T-cell (primary cell): ENCODE data around the gene UBE2J1. TPM values are rescaled to one million over a fixed set of nuclear protein-coding genes. Genes with fewer than 3 reads are reported as not detected.
"Not testable (repeated sequence)": the region's sequence is repeated elsewhere in the genome, so short reads cannot be mapped to it uniquely, and the experiment has no call there.

Experiments used
- ATAC-seq, 4 experiments: fragments of 200-7000 bp in 3 of 4; fragments of 150-1000 bp in 1 of 4; cut with Tn5 transposase; replicated peaks in 1 of 4; 1 replicate in 3 of 4; 2 replicates in 1 of 4; pipeline ENCODE4 v1.10.0; 2021; ENCODE audit warnings: moderate library complexity in 3 of 4, mild to moderate bottlenecking in 2 of 4, moderate number of reproducible peaks in 1 of 4
- CTCF ChIA-PET, 2 donors: fragments of 300-600 bp; sonication (Branson Sonifier 250); formaldehyde crosslinking; loops; one replicate each; lab custom pipeline; 2022; ENCODE audit warnings: antibody characterized with exemption in 2 of 2; lab: Charles Lee
- POLR2A ChIA-PET, 2 donors: fragments of 300-600 bp; sonication (Branson Sonifier 250); formaldehyde crosslinking; loops; one replicate each; lab custom pipeline; 2022; ENCODE audit warnings: antibody characterized with exemption in 2 of 2; lab: Charles Lee
- DNase-seq, 35 experiments: peaks; one replicate each; pipeline versions ENCODE4 v3.0.0 to v3.0.0-alpha.2; 2013 to 2023
- H3K27ac ChIP-seq: one replicate; pipeline ENCODE4 v1.5.1; 2013; ENCODE audit warnings: low read length
- H3K27me3 ChIP-seq, 2 experiments: replicated peaks in 1 of 2; 1 replicate in 1 of 2; 2 replicates in 1 of 2; pipeline versions ENCODE4 v1.6.1 to v1.7.0; 2013; ENCODE audit warnings: low read length in 1 of 2, mixed read lengths in 1 of 2; ENCODE audit not compliant: control insufficient read depth in 2 of 2, insufficient read depth in 2 of 2; ENCODE audit errors: extremely low read depth in 1 of 2
- H3K36me3 ChIP-seq, 2 donors: 1 replicate in 1 of 2; 2 replicates in 1 of 2; pipeline versions ENCODE4 v1.6.1 to v1.7.0; 2013; ENCODE audit warnings: low read length in 1 of 2; ENCODE audit not compliant: control insufficient read depth in 2 of 2, insufficient read depth in 1 of 2; ENCODE audit errors: extremely low read depth in 1 of 2
- H3K4me1 ChIP-seq, 2 experiments: 1 replicate in 1 of 2; 2 replicates in 1 of 2; pipeline versions ENCODE4 v1.6.1 to v1.7.0; 2013; ENCODE audit warnings: low read length in 2 of 2, mixed read lengths in 1 of 2; ENCODE audit not compliant: insufficient read depth in 2 of 2, control insufficient read depth in 1 of 2; ENCODE audit errors: extremely low read depth in 1 of 2
- H3K4me3 ChIP-seq, 2 donors: 1 replicate in 1 of 2; 2 replicates in 1 of 2; pipeline versions ENCODE4 v1.5.1 to v1.7.0; 2013; ENCODE audit warnings: mild to moderate bottlenecking in 2 of 2, low read length in 1 of 2, moderate library complexity in 1 of 2; ENCODE audit not compliant: control insufficient read depth in 1 of 2; ENCODE audit errors: extremely low read depth in 1 of 2
- H3K9me3 ChIP-seq: 2 replicates; pipeline ENCODE4 v1.7.0; 2013
- H3K27ac Mint-ChIP-seq, 2 donors: one replicate each; pipeline ENCODE4 v1.8.0; 2020 to 2021; ENCODE audit warnings: mild to moderate bottlenecking in 2 of 2, mixed read lengths in 2 of 2
- H3K27me3 Mint-ChIP-seq, 2 donors: one replicate each; pipeline ENCODE4 v1.8.0; 2021 to 2022; ENCODE audit warnings: mixed read lengths in 2 of 2
- H3K36me3 Mint-ChIP-seq: one replicate; pipeline ENCODE4 v1.8.0; 2021; ENCODE audit warnings: mixed read lengths
- H3K4me1 Mint-ChIP-seq, 3 donors: one replicate each; pipeline ENCODE4 v1.8.0; 2020 to 2022; ENCODE audit warnings: mixed read lengths in 3 of 3, mild to moderate bottlenecking in 1 of 3
- H3K4me3 Mint-ChIP-seq, 3 donors: one replicate each; pipeline ENCODE4 v1.8.0; 2020 to 2022; ENCODE audit warnings: mild to moderate bottlenecking in 3 of 3, mixed read lengths in 3 of 3, moderate library complexity in 3 of 3
- H3K9me3 Mint-ChIP-seq, 3 donors: one replicate each; pipeline ENCODE4 v1.8.0; 2020 to 2022; ENCODE audit warnings: mixed read lengths in 3 of 3
- WGBS: methylation state at CpG from one replicate; pipeline ENCODE4 v1.1.5; 2013; ENCODE audit warnings: missing lambda C conversion rate; ENCODE audit not compliant: insufficient coverage; 5-methylcytosine and 5-hydroxymethylcytosine counted together
- total RNA-seq, 35 experiments: library from RNA in 6 of 35; stranded (reverse) in 6 of 35; fragments of 120-200 nt in 1 of 35; gene quantifications; one replicate each; pipeline versions ENCODE4 v1.2.1 to v1.2.4 and lab custom pipeline; 2013 to 2026

UBE2J1 gene
- total RNA-seq, 5 donors from 2014 or later (not counting 1 experiment from before 2014, with no cell fraction given), result 14.6 to 24.1 (median 22.6) TPM

DNA sequence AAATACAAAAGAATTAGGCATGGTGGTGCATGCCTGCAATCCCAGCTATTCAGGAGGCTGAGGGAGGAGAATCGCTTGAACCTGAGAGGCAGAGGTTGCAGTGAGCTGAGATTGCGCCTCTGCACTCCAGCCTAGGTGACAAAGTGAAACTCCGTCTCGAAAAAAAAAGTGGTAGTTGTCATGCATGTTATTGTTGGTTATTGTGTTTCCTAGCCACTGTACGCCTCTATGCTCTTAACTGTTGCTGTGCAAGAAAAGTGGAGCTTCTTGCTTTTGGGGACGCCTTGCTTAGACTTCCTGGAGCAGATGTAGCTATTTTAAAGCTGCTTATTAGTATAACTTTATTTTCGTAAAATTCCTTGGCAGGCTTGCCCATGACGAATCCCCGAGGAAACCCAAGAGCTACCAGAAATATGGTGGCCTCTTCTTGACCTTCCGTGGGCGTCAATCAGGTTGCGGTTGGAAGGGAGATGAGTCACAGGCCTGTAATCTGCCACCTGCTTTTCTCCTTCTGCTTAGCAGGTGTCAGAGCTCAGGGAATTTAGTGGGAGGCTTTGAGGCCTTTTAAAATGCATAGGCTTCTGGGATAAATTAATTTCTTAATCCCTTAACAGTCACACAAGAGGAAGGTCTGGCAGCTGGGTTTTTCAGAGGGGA is 54.7 kb downstream of the UBE2J1 start:
- Histone ChIP-seq H3K4me3 (peak overlapping the region in 1 of 2 donors; percentile 14), H3K27ac (peak overlapping the region; percentile 83), H3K4me1 (peaks cover 9 to 27% of the 10 kb centered on the region in 2 experiments), H3K27me3 (no peaks in the 10 kb centered on the region), H3K36me3 (no peaks in the 10 kb centered on the region), H3K9me3 (no peaks in the 10 kb centered on the region)
- ChIA-PET POLR2A (interaction anchor here in 1 of 2 donors (0.6 to 1.9 kb wide), 4 partner anchors 17 to 425 kb away, joined by 3 to 17 read pairs (median 6); partner anchors contain the start of genes GABRR2 and PNRC1), CTCF (interaction anchor here in 1 of 2 donors (0.8 kb wide), 1 partner anchor 218 kb away, joined by 5 read pairs; no protein-coding TSS in a partner anchor)
- 0% methylated on average over 1 of the region's 12 CpGs for WGBS
- ATAC-seq (peak; percentile 63 to 91 (median 72)), DNase-seq (peak in 30 of 35 experiments; percentile 10 to 66 (median 34))
- Mint-ChIP-seq H3K4me3 (peak overlapping the region; percentile 33 to 64 (median 53)), H3K27me3 (no peaks in the 10 kb centered on the region), H3K36me3 (no peaks in the 10 kb centered on the region), H3K4me1 (peaks cover 12 to 26% (median 21%) of the 10 kb centered on the region in 3 donors), H3K9me3 (no peaks in the 10 kb centered on the region), H3K27ac (peak overlapping the region; percentile 91 to 92)

DNA sequence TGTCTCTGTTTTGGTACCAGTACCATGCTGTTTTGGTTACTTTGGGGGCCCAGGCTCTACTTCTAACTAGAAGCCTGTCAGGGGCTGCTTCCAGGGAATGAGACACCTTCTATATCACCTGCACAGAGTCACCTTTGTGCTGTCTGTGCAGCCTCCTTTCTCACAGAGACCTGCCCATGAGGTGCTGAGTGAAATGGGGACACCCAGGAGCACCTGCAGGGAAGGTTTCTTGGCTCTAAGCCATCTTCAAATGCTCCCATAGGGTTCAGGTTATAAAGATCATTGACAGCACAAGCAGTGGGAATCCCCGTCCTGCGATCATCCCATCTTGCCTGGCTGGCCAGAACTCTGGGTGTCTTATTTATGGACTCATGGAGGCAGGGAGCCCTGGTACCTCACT is 56.5 kb downstream of the UBE2J1 start:
- Histone ChIP-seq H3K36me3 (no peaks in the 10 kb centered on the region), H3K4me1 (peaks cover 9 to 27% of the 10 kb centered on the region in 2 experiments), H3K9me3 (no peaks in the 10 kb centered on the region), H3K4me3 (no peak overlapping the region), H3K27ac (no peak overlapping the region), H3K27me3 (no peaks in the 10 kb centered on the region)
- H3K4me1 Mint-ChIP-seq, result peaks cover 12 to 26% (median 21%) of the 10 kb centered on the region in 3 donors
- CTCF ChIA-PET, result no interaction called here
- no peaks in the 10 kb centered on the region for H3K9me3 Mint-ChIP-seq
- no peaks in the 10 kb centered on the region for H3K36me3 Mint-ChIP-seq
- no peak for DNase-seq
- POLR2A ChIA-PET, result no interaction called here
- H3K27me3 Mint-ChIP-seq, result no peaks in the 10 kb centered on the region
- 100% methylated on average over 2 of the region's 2 CpGs for WGBS
- ATAC-seq, result no peak
- H3K4me3 Mint-ChIP-seq, result no peak overlapping the region
- H3K27ac Mint-ChIP-seq, result no peak overlapping the region

DNA sequence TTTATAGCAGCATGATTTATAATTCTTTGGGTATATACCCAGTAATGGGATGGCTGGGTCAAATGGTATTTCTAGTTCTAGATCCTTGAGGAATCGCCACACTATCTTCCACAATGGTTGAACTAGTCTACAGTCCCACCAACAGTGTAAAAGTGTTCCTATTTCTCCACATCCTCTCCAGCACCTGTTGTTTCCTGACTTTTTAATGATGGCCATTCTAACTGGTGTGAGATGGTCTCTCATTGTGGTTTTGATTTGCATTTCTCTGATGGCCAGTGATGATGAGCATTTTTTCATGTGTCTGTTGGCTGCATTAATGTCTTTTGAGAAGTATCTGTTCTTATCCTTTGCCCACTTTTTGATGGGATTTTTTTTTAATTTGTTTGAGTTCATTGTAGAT is 57.4 kb downstream of the UBE2J1 start:
- H3K4me3 ChIP-seq, DNase-seq, ATAC-seq, H3K27ac Mint-ChIP-seq, H3K27ac ChIP-seq, H3K9me3 Mint-ChIP-seq, H3K27me3 ChIP-seq, H3K36me3 Mint-ChIP-seq, H3K36me3 ChIP-seq, H3K4me3 Mint-ChIP-seq, H3K27me3 Mint-ChIP-seq, H3K9me3 ChIP-seq, CTCF ChIA-PET, POLR2A ChIA-PET: not testable (repeated sequence)
- no CpG with 5 or more reads among the region's 1 CpG for WGBS
- peaks cover 9 to 27% of the 10 kb centered on the region in 2 experiments for H3K4me1 ChIP-seq
- H3K4me1 Mint-ChIP-seq, result peaks cover 12 to 26% (median 21%) of the 10 kb centered on the region in 3 donors

DNA sequence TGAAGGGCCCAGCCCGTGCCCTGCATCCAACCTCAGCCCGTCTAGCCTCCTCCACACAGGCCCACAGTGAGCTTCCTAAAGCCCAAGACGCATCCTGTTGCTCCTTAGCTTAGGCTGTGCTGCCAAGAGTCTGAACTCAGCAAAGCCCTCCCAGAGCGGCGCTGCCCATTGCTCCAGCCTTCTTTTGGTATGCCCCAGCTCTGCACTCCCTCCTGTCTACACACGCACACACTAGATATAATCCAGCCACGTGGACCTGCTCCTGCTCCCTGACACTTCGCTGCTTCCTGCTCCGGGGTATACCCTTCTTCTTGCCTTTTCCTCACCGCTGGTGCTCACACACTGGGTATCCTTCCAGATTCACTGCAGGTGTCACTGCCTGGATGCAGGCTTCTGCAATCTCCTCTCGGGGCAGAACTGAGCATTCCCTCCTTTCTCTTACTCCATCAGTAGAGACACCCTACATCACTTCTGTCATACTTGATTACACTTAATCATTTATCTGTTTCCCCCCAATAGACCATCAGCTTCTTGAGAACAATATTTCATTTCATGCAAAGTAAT is 61.2 kb downstream of the UBE2J1 start:
- DNase-seq, result no peak
- Histone ChIP-seq H3K36me3 (no peaks in the 10 kb centered on the region), H3K9me3 (no peaks in the 10 kb centered on the region), H3K27me3 (no peaks in the 10 kb centered on the region), H3K27ac (no peak overlapping the region), H3K4me3 (no peak overlapping the region), H3K4me1 (no peaks in the 10 kb centered on the region)
- 86% methylated on average over 11 of the region's 11 CpGs for WGBS
- ChIA-PET CTCF (interaction anchor here in 1 of 2 donors (0.7 kb wide), 1 partner anchor 112 kb away, joined by 3 read pairs; no protein-coding TSS in a partner anchor), POLR2A (no interaction called here)
- Mint-ChIP-seq H3K4me3 (no peak overlapping the region), H3K4me1 (no peaks in the 10 kb centered on the region), H3K27me3 (no peaks in the 10 kb centered on the region), H3K9me3 (no peaks in the 10 kb centered on the region), H3K36me3 (no peaks in the 10 kb centered on the region), H3K27ac (no peak overlapping the region)
- no peak for ATAC-seq

DNA sequence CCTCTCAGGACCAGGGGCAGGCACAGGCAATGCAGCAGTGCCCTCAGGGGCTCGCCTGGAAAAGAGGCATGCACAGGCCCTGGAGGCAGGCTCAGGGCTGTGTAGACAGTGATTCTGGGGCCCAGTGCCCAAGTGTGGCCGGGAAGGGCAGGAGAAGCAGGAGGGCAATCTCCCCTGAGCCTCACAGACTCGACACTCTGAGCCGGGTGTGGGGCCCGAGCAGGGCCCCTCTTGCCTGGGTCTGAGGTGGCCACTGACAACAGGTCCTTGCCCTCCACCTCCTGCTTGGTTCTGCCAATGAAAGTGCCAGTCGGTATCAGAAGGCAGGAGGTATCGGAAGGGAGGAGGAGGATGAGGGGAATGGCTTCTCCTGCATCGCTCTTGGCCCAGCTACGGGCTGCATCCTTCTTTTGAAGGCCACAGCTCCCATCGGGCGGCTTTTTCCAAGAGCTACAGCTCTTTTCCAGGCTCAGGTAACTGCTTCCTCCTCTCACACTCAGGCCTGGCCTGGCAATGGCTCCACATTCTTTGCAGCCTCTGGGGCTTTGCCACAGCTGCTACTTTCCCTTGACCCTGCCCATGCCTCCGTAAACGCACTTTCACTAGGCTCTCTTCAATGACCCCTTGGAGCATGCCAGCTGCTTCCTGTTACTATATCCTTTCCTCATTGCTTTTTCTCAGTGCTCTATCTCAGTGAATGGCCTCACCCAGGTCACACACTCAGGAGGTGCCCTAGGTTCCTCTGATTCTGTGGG is 61.9 kb downstream of the UBE2J1 start:
- Histone ChIP-seq H3K27ac (no peak overlapping the region), H3K36me3 (no peaks in the 10 kb centered on the region), H3K9me3 (no peaks in the 10 kb centered on the region), H3K4me3 (no peak overlapping the region), H3K27me3 (no peaks in the 10 kb centered on the region), H3K4me1 (no peaks in the 10 kb centered on the region)
- Mint-ChIP-seq H3K27me3 (no peaks in the 10 kb centered on the region), H3K9me3 (no peaks in the 10 kb centered on the region), H3K36me3 (no peaks in the 10 kb centered on the region), H3K27ac (no peak overlapping the region), H3K4me1 (no peaks in the 10 kb centered on the region), H3K4me3 (no peak overlapping the region)
- WGBS, result 95% methylated on average over 11 of the region's 13 CpGs
- DNase-seq (no peak), ATAC-seq (no peak)
- CTCF ChIA-PET, result no interaction called here
- POLR2A ChIA-PET, result no interaction called here

DNA sequence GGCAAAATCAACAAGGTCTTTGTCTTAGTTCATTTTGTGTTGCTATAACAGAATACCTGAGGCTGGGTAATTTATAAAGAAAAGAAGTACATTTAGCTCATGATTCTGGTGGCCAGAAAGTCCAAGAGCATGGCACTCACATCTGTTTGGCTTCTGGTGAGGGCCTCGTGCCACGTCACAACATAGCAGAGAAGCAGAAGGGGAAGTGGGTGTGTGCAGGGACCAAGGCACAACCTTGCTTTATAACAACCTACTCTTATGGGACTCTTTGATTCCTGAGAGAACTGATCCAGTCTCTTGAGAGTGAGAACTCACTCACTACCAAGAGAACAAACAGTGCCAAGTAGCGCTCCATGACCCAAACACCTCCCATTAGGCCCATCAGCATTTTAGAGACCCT is 62.8 kb downstream of the UBE2J1 start:
- Mint-ChIP-seq H3K4me1 (no peaks in the 10 kb centered on the region), H3K9me3 (no peaks in the 10 kb centered on the region), H3K4me3 (no peak overlapping the region), H3K36me3 (no peaks in the 10 kb centered on the region), H3K27ac (no peak overlapping the region), H3K27me3 (no peaks in the 10 kb centered on the region)
- POLR2A ChIA-PET, result no interaction called here
- DNase-seq (no peak), ATAC-seq (no peak)
- no peak overlapping the region for H3K27ac ChIP-seq
- no peaks in the 10 kb centered on the region for H3K36me3 ChIP-seq
- no peaks in the 10 kb centered on the region for H3K27me3 ChIP-seq
- no peaks in the 10 kb centered on the region for H3K9me3 ChIP-seq
- CTCF ChIA-PET, result no interaction called here
- H3K4me3 ChIP-seq, result no peak overlapping the region
- H3K4me1 ChIP-seq, result no peaks in the 10 kb centered on the region
- WGBS, result no CpG with 5 or more reads among the region's 3 CpGs
